GM12878 (cell line): ENCODE results near the gene PRR15L. TPM values are rescaled to one million over a fixed set of nuclear protein-coding genes. Genes with fewer than 3 reads are reported as not detected.

ENCODE experiments used
- ATAC-seq: fragments of 200-7000 bp; cut with Tn5 transposase; 3 replicates; pipeline ENCODE4 v1.9.1; 2020; ENCODE audit warnings: mild to moderate bottlenecking, moderate library complexity
- BruUV-seq: library from RNA; stranded (reverse); fragments of 400-500 nt; replicated peaks from 2 replicates; lab custom pipeline; 2021; lab: Mats Ljungman, UMichigan
- CTCF ChIA-PET: fragments of 300-600 bp; sonication (Branson Sonifier 250); formaldehyde crosslinking; extraction: SDS; loops from one replicate; lab custom pipeline; 2021; ENCODE audit warnings: inconsistent platforms; lab: Yijun Ruan, JAX
- POLR2A ChIA-PET: fragments of 350-600 bp; formaldehyde crosslinking; extraction: SDS; loops from one replicate; lab custom pipeline; 2021; ENCODE audit warnings: inconsistent platforms; lab: Charles Lee
- RAD21 ChIA-PET: fragments of 300-600 bp; sonication (Branson Sonifier 250); formaldehyde crosslinking; loops from one replicate; lab custom pipeline; 2023; ENCODE audit warnings: antibody characterized with exemption; ENCODE audit not compliant: unreplicated experiment; lab: Charles Lee
- SMC1A ChIA-PET: fragments of 300-600 bp; sonication (Branson Sonifier 250); formaldehyde crosslinking; loops from one replicate; lab custom pipeline; 2023; ENCODE audit not compliant: unreplicated experiment, uncharacterized antibody; lab: Charles Lee
- DNase-seq: peaks from one replicate; pipeline ENCODE4 v3.0.0-alpha.2; 2011; ENCODE audit warnings: low read depth, low spot score
- FAIRE-seq: peaks from 3 replicates; lab custom pipeline; 2011; peaks lifted over from hg19 to GRCh38; lab: Jason Lieb, UNC
- H2AFZ ChIP-seq: 2 replicates; pipeline ENCODE4 v1.6.0; 2011; ENCODE audit warnings: low read depth, low read length, control low read depth; ENCODE audit not compliant: control insufficient read depth
- H3K27ac ChIP-seq: 2 replicates; pipeline ENCODE4 v1.5.1; 2011; ENCODE audit warnings: control low read depth; ENCODE audit not compliant: control insufficient read depth, insufficient read depth
- H3K27me3 ChIP-seq, 2 experiments: replicated peaks in 1 of 2; 2 replicates each; pipeline versions ENCODE4 v1.6.0 to v1.6.1; 2011; ENCODE audit warnings: low read length in 1 of 2; ENCODE audit not compliant: control insufficient read depth in 2 of 2, insufficient read depth in 2 of 2
- H3K36me3 ChIP-seq, 2 experiments: 2 replicates each; pipeline ENCODE4 v1.5.1; 2011; ENCODE audit warnings: low read length in 1 of 2; ENCODE audit not compliant: control insufficient read depth in 2 of 2, insufficient read depth in 2 of 2
- H3K4me1 ChIP-seq: 2 replicates; pipeline ENCODE4 v1.6.1; 2011; ENCODE audit warnings: mild to moderate bottlenecking, low read length, moderate library complexity, mixed read lengths; ENCODE audit not compliant: control insufficient read depth, insufficient read depth
- H3K4me2 ChIP-seq: 2 replicates; pipeline ENCODE4 v1.6.0; 2011; ENCODE audit warnings: control low read depth; ENCODE audit not compliant: control insufficient read depth, insufficient read depth
- H3K4me3 ChIP-seq: fragments of 200-600 bp; sonication (generic); 2 replicates; pipeline ENCODE4 v1.5.1; 2016
- H3K79me2 ChIP-seq: 2 replicates; pipeline ENCODE4 v1.6.0; 2011; ENCODE audit warnings: low read length; ENCODE audit not compliant: control insufficient read depth, insufficient read depth
- H3K9ac ChIP-seq: 2 replicates; pipeline ENCODE4 v1.8.0; 2011; ENCODE audit warnings: low read length, control low read depth, mixed read lengths; ENCODE audit not compliant: control insufficient read depth, insufficient read depth
- H3K9me3 ChIP-seq: replicated peaks from 3 replicates; pipeline ENCODE4 v1.5.1; 2011; ENCODE audit warnings: mild to moderate bottlenecking, low read length; ENCODE audit not compliant: control insufficient read depth, insufficient read depth
- H4K20me1 ChIP-seq: 2 replicates; pipeline ENCODE4 v1.6.0; 2011; ENCODE audit not compliant: control insufficient read depth, insufficient read depth
- EZH2 ChIP-seq: IDR thresholded peaks from 2 replicates; pipeline ENCODE4 v1.6.1; 2012; ENCODE audit warnings: low read depth, mild to moderate bottlenecking, control low read depth, inconsistent platforms, low read length, borderline replicate concordance; ENCODE audit not compliant: control insufficient read depth
- NR2C2 ChIP-seq: IDR thresholded peaks from 2 replicates; pipeline ENCODE4 v1.6.1; 2011; ENCODE audit warnings: borderline replicate concordance, low read depth; ENCODE audit not compliant: control insufficient read depth, insufficient read length
- POU2F2 ChIP-seq: IDR thresholded peaks from 3 replicates; pipeline ENCODE4 v1.6.1; 2011; ENCODE audit warnings: low read depth, mild to moderate bottlenecking, low read length, borderline replicate concordance
- RAD21 ChIP-seq: IDR thresholded peaks from 2 replicates; pipeline ENCODE4 v1.6.1; 2011; ENCODE audit warnings: mild to moderate bottlenecking, low read depth, low read length, moderate library complexity; ENCODE audit not compliant: insufficient read depth
- TBL1XR1 ChIP-seq: IDR thresholded peaks from 2 replicates; pipeline ENCODE4 v1.6.1; 2012; ENCODE audit warnings: low read depth, low read length, improper control_type of control experiment
- ZNF687 ChIP-seq: fragments of 450-650 bp; IDR thresholded peaks from 2 replicates; pipeline ENCODE4 v1.6.1; 2017; ENCODE audit warnings: mild to moderate bottlenecking, moderate library complexity
- WGBS: methylation state at CpG from one replicate; pipeline ENCODE4 v1.1.6; 2016; ENCODE audit warnings: low lambda C conversion rate; ENCODE audit not compliant: insufficient replicate concordance, insufficient coverage; ENCODE audit errors: missing lambda C conversion rate; 5-methylcytosine and 5-hydroxymethylcytosine counted together
- in situ Hi-C: fragments of 300-500 bp; cut with MboI; formaldehyde crosslinking; loops from 9 replicates; pipeline ENCODE4 v1.14.3; 2018; ENCODE audit warnings: mixed read lengths
- intact Hi-C: fragments of 100-400 bp; cut with micrococcal nuclease; formaldehyde crosslinking; loops from one replicate; pipeline ENCODE4 v1.14.2; 2022; ENCODE audit not compliant: unreplicated experiment
- polyA plus RNA-seq, 11 experiments: library from polyadenylated mRNA; depleted of rRNA in 4 of 11; unstranded in 6 of 11; stranded (reverse) in 5 of 11; fragments of >200 nt; fragmentation: Nextera tagmentation in 4 of 11; fragmentation: Illumina TruSeq in 1 of 11; extraction: Ambion mirVana in 4 of 11; extraction: Trizol in 1 of 11; gene quantifications; 1 replicate in 1 of 11; 2 replicates in 10 of 11; pipeline versions ENCODE4 v1.2.1 to v1.2.3, GENCODE V29; 2011 to 2016; ENCODE audit warnings: inconsistent platforms in 2 of 11, missing spikeins in 2 of 11, low read depth in 1 of 11
- total RNA-seq, 4 experiments: library from RNA; depleted of rRNA in 3 of 4; stranded (reverse); fragments of >200 nt in 3 of 4; fragmentation: Illumina TruSeq in 1 of 4; extraction: Trizol in 1 of 4; gene quantifications; 2 replicates each; pipeline versions ENCODE4 v1.2.1 to v1.2.3, GENCODE V29; 2013 to 2021
- TF ChIP-seq, protein P1 (sequence below): fragments of 450-650 bp; IDR thresholded peaks from 2 replicates; pipeline ENCODE4 v1.6.1; 2016; ENCODE audit warnings: mild to moderate bottlenecking
- TF ChIP-seq, protein P2 (sequence below): fragments of 450-650 bp; IDR thresholded peaks from 2 replicates; pipeline ENCODE4 v1.6.1; 2017; ENCODE audit warnings: antibody characterized with exemption, mild to moderate bottlenecking, moderate library complexity

The PRR15L gene
- total and polyA plus RNA-seq, 10 of the 15 experiments (the other 5 are each of a cell fraction or from before 2014, with no cell fraction given), result 0.11 to 0.18 TPM; not detected in 8

GRCh38 chr17:47952171-47953021 is 5.3 kb downstream of the PRR15L start:
- SMC1A ChIA-PET, result interaction anchor here (0.6 to 8.1 kb wide), 8 partner anchors 11 to 115 kb away, joined by 3 to 158 read pairs (median 5); partner anchors contain the start of genes CDK5RAP3, PNPO and SCRN2
- Histone ChIP-seq H3K9me3 (no peaks in the 10 kb centered on the region), H4K20me1 (no peaks in the 10 kb centered on the region), H3K4me1 (peaks cover 20% of the 10 kb centered on the region), H3K79me2 (no peaks in the 10 kb centered on the region), H3K27me3 (no peaks in the 10 kb centered on the region), H3K27ac (no peak overlapping the region), H3K4me3 (no peak overlapping the region), H3K36me3 (peaks cover 0 to 3% of the 10 kb centered on the region in 2 experiments; a peak in 2 of 4 replicates), H3K9ac (no peak overlapping the region), H3K4me2 (no peak overlapping the region), H2AFZ (no peak overlapping the region)
- CTCF ChIA-PET, result interaction anchor here (0.8 to 18.1 kb wide), 10 partner anchors 6 to 295 kb away, joined by 3 to 463 read pairs (median 36); partner anchors contain the start of genes CDK5RAP3, PNPO, PRR15L and SCRN2
- ATAC-seq (no peak), DNase-seq (no peak), FAIRE-seq (no peak)
- RAD21 ChIA-PET, result interaction anchor here (0.6 to 7.6 kb wide), 6 partner anchors 11 to 79 kb away, joined by 5 to 126 read pairs (median 18); partner anchors contain the start of genes CDK5RAP3 and PNPO
- 65% methylated on average over 12 of the region's 12 CpGs for WGBS
- in situ Hi-C loops, result no loop called here
- TF ChIP-seq NR2C2 (no peak), RAD21 (no peak), EZH2 (no peak), TBL1XR1 (no peak), POU2F2 (no peak), ZNF687 (no peak)
- TF ChIP-seq, protein P1, sequence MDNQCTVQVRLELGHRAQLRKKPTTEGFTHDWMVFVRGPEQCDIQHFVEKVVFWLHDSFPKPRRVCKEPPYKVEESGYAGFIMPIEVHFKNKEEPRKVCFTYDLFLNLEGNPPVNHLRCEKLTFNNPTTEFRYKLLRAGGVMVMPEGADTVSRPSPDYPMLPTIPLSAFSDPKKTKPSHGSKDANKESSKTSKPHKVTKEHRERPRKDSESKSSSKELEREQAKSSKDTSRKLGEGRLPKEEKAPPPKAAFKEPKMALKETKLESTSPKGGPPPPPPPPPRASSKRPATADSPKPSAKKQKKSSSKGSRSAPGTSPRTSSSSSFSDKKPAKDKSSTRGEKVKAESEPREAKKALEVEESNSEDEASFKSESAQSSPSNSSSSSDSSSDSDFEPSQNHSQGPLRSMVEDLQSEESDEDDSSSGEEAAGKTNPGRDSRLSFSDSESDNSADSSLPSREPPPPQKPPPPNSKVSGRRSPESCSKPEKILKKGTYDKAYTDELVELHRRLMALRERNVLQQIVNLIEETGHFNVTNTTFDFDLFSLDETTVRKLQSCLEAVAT, result no peak
- TF ChIP-seq, protein P2, sequence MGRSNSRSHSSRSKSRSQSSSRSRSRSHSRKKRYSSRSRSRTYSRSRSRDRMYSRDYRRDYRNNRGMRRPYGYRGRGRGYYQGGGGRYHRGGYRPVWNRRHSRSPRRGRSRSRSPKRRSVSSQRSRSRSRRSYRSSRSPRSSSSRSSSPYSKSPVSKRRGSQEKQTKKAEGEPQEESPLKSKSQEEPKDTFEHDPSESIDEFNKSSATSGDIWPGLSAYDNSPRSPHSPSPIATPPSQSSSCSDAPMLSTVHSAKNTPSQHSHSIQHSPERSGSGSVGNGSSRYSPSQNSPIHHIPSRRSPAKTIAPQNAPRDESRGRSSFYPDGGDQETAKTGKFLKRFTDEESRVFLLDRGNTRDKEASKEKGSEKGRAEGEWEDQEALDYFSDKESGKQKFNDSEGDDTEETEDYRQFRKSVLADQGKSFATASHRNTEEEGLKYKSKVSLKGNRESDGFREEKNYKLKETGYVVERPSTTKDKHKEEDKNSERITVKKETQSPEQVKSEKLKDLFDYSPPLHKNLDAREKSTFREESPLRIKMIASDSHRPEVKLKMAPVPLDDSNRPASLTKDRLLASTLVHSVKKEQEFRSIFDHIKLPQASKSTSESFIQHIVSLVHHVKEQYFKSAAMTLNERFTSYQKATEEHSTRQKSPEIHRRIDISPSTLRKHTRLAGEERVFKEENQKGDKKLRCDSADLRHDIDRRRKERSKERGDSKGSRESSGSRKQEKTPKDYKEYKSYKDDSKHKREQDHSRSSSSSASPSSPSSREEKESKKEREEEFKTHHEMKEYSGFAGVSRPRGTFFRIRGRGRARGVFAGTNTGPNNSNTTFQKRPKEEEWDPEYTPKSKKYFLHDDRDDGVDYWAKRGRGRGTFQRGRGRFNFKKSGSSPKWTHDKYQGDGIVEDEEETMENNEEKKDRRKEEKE, result no peak
- BruUV-seq, result no TSS peak
- intact Hi-C loops, result no loop called here
- POLR2A ChIA-PET, result interaction anchor here (0.5 to 4.6 kb wide), 5 partner anchors 11 to 110 kb away, joined by 4 to 39 read pairs (median 4); partner anchors contain the start of genes CDK5RAP3 and PNPO
